HepG2 (cell line): ENCODE measurements around the gene TIAM1. TPM values are rescaled to one million over a fixed set of nuclear protein-coding genes. Genes with fewer than 3 reads are reported as not detected.

Experiments used
- ATAC-seq: fragments of 200-7000 bp; cut with Tn5 transposase; 3 replicates; pipeline ENCODE4 v1.9.1; 2020; ENCODE audit warnings: mild to moderate bottlenecking, moderate library complexity
- BruUV-seq: library from RNA; stranded (reverse); fragments of 400-500 nt; replicated peaks from 2 replicates; lab custom pipeline; 2021; lab: Mats Ljungman, UMichigan
- CTCF ChIA-PET: fragments of 300-600 bp; formaldehyde crosslinking; extraction: SDS; loops from one replicate; lab custom pipeline; 2021; ENCODE audit warnings: low total read pairs, inconsistent platforms, low intra/inter-chr PET ratio; lab: Yijun Ruan, JAX
- POLR2A ChIA-PET: fragments of 350-600 bp; sonication (Branson Sonifier 250); formaldehyde crosslinking; loops from one replicate; lab custom pipeline; 2020; ENCODE audit warnings: antibody characterized with exemption, inconsistent platforms; lab: Yijun Ruan, JAX
- DNase-seq: peaks from one replicate; pipeline ENCODE4 v3.0.0-alpha.2; 2015; ENCODE audit warnings: low spot score
- FAIRE-seq: peaks from 3 replicates; lab custom pipeline; 2011; peaks lifted over from hg19 to GRCh38; lab: Jason Lieb, UNC
- H2AFZ ChIP-seq: one replicate; pipeline ENCODE4 v1.6.1; 2011; ENCODE audit warnings: low read length, inconsistent platforms
- H3K27ac ChIP-seq: fragments of 300-600 bp; 3 replicates; pipeline ENCODE4 v1.8.0; 2011; ENCODE audit warnings: mixed run types, mild to moderate bottlenecking, mixed read lengths, low read length, inconsistent platforms; ENCODE audit not compliant: insufficient read depth; ENCODE audit errors: extremely low read length
- H3K27me3 ChIP-seq, 2 experiments: fragments of 200-600 bp in 1 of 2; 2 replicates in 1 of 2; 3 replicates in 1 of 2; pipeline versions ENCODE4 v1.6.0 to v1.8.0; 2011; ENCODE audit warnings: low read length in 2 of 2, mild to moderate bottlenecking in 2 of 2, moderate library complexity in 2 of 2, inconsistent platforms in 1 of 2; ENCODE audit not compliant: insufficient read depth in 2 of 2, control insufficient read depth in 1 of 2
- H3K36me3 ChIP-seq, 2 experiments: fragments of 200-600 bp in 1 of 2; replicated peaks in 1 of 2; 2 replicates in 1 of 2; 3 replicates in 1 of 2; pipeline versions ENCODE4 v1.5.1 to v1.8.0; 2011; ENCODE audit warnings: low read length in 2 of 2, inconsistent platforms in 1 of 2; ENCODE audit not compliant: insufficient read depth in 2 of 2, control insufficient read depth in 1 of 2
- H3K4me1 ChIP-seq: 2 replicates; pipeline ENCODE4 v1.5.1; 2012; ENCODE audit warnings: low read length, inconsistent platforms; ENCODE audit not compliant: insufficient read depth
- H3K4me2 ChIP-seq: 2 replicates; pipeline ENCODE4 v1.6.0; 2011; ENCODE audit warnings: low read depth, low read length, inconsistent platforms
- H3K4me3 ChIP-seq, 3 experiments: fragments of 200-600 bp in 1 of 3; sonication (generic), shearing (Covaris generic) in 1 of 3; replicated peaks in 1 of 3; 2 replicates each; pipeline ENCODE4 v1.5.1; 2011 to 2016; ENCODE audit warnings: low read length in 3 of 3, inconsistent platforms in 2 of 3, low read depth in 2 of 3, mild to moderate bottlenecking in 2 of 3, control low read depth in 1 of 3, mixed read lengths in 1 of 3; ENCODE audit not compliant: insufficient read depth in 1 of 3
- H3K79me2 ChIP-seq: one replicate; pipeline ENCODE4 v1.6.1; 2011; ENCODE audit warnings: low read length, inconsistent platforms; ENCODE audit not compliant: insufficient read depth
- H3K9ac ChIP-seq: 2 replicates; pipeline ENCODE4 v1.6.0; 2011; ENCODE audit warnings: mild to moderate bottlenecking, low read depth, low read length, inconsistent platforms; ENCODE audit not compliant: insufficient read depth
- H3K9me3 ChIP-seq: 2 replicates; pipeline ENCODE4 v1.5.1; 2012; ENCODE audit warnings: mild to moderate bottlenecking, low read length
- H4K20me1 ChIP-seq: 2 replicates; pipeline ENCODE4 v1.6.0; 2011; ENCODE audit warnings: inconsistent platforms, mild to moderate bottlenecking, low read length, moderate library complexity; ENCODE audit not compliant: insufficient read depth
- ARID3A ChIP-seq: IDR thresholded peaks from 2 replicates; pipeline ENCODE4 v1.6.1; 2012; ENCODE audit warnings: low read depth, low read length, improper control_type of control experiment
- ATF7-NPFF ChIP-seq: sonication (generic); formaldehyde crosslinking; IDR thresholded peaks from 2 replicates; pipeline ENCODE4 v1.8.1; 2023; ENCODE audit warnings: mild to moderate bottlenecking, low read depth, missing genetic modification reagents, moderate library complexity
- ATM ChIP-seq: fragments of 450-650 bp; IDR thresholded peaks from 2 replicates; pipeline ENCODE4 v1.7.1; 2017; ENCODE audit warnings: mild to moderate bottlenecking, borderline replicate concordance
- DMTF1 ChIP-seq: sonication (generic); formaldehyde crosslinking; IDR thresholded peaks from 2 replicates; pipeline ENCODE4 v1.4.0; 2020; ENCODE audit warnings: mild to moderate bottlenecking, missing genetic modification reagents
- DR1 ChIP-seq: sonication (generic); formaldehyde crosslinking; IDR thresholded peaks from 2 replicates; pipeline ENCODE4 v1.8.0; 2021; ENCODE audit warnings: mild to moderate bottlenecking, missing genetic modification reagents, inconsistent platforms
- GABPA ChIP-seq, 2 experiments: IDR thresholded peaks; 2 replicates each; pipeline ENCODE4 v1.6.1; 2011 to 2016; ENCODE audit warnings: low read depth in 2 of 2, low read length in 1 of 2, missing biosample characterization in 1 of 2, missing genetic modification characterization in 1 of 2
- GPN1 ChIP-seq: sonication (generic); formaldehyde crosslinking; IDR thresholded peaks from 2 replicates; pipeline ENCODE4 v1.5.1; 2020; ENCODE audit warnings: missing genetic modification reagents, borderline replicate concordance
- HCFC1 ChIP-seq: fragments of 150-350 bp; IDR thresholded peaks from 2 replicates; pipeline ENCODE4 v1.6.1; 2014; ENCODE audit warnings: low read depth, low read length
- LRRFIP1 ChIP-seq: sonication (generic); formaldehyde crosslinking; conservative IDR thresholded peaks from 2 replicates; pipeline ENCODE4 v1.4.0; 2020; ENCODE audit warnings: missing genetic modification reagents
- MZF1 ChIP-seq: sonication (generic); formaldehyde crosslinking; IDR thresholded peaks from 2 replicates; pipeline ENCODE4 v1.8.1; 2023; ENCODE audit warnings: mild to moderate bottlenecking, missing genetic modification reagents, borderline replicate concordance
- NFE2L1 ChIP-seq: sonication (generic); formaldehyde crosslinking; IDR thresholded peaks from 2 replicates; pipeline ENCODE4 v1.4.0; 2020; ENCODE audit warnings: missing genetic modification reagents, mild to moderate bottlenecking, borderline replicate concordance
- SRY ChIP-seq: sonication (generic); formaldehyde crosslinking; IDR thresholded peaks from 2 replicates; pipeline ENCODE4 v1.8.0; 2022; ENCODE audit warnings: mild to moderate bottlenecking, missing genetic modification reagents
- ZFP82 ChIP-seq: sonication (generic); formaldehyde crosslinking; IDR thresholded peaks from 2 replicates; pipeline ENCODE4 v1.5.1; 2020; ENCODE audit warnings: mild to moderate bottlenecking, missing genetic modification reagents, borderline replicate concordance
- ZFY ChIP-seq: sonication (generic); formaldehyde crosslinking; IDR thresholded peaks from 2 replicates; pipeline ENCODE4 v1.4.0; 2020; ENCODE audit warnings: missing genetic modification reagents
- ZNF501 ChIP-seq: sonication (generic); formaldehyde crosslinking; IDR thresholded peaks from 2 replicates; pipeline ENCODE4 v1.5.1; 2020; ENCODE audit warnings: mild to moderate bottlenecking, moderate library complexity, missing genetic modification reagents
- ZNF773 ChIP-seq: sonication (generic); formaldehyde crosslinking; IDR thresholded peaks from 2 replicates; pipeline ENCODE4 v1.4.0; 2020; ENCODE audit warnings: missing genetic modification reagents, borderline replicate concordance
- ZNF891 ChIP-seq: sonication (generic); formaldehyde crosslinking; IDR thresholded peaks from 2 replicates; pipeline ENCODE4 v1.5.0; 2020; ENCODE audit warnings: mild to moderate bottlenecking, missing genetic modification reagents
- WGBS: methylation state at CpG from one replicate; pipeline ENCODE4 v1.1.6; 2017; ENCODE audit warnings: low lambda C conversion rate; 5-methylcytosine and 5-hydroxymethylcytosine counted together
- in situ Hi-C: cut with HindIII; loops from 2 replicates; pipeline ENCODE4 v1.10.0; 2017; ENCODE audit warnings: low pct_unique_long_range_greater_than_20kb; ENCODE audit not compliant: extremely low pct_ligation_motif_present
- intact Hi-C: fragments of 100-400 bp; cut with micrococcal nuclease; formaldehyde crosslinking; loops from one replicate; pipeline ENCODE4 v1.10.0; 2022; ENCODE audit not compliant: unreplicated experiment
- polyA plus RNA-seq, 8 experiments: library from polyadenylated mRNA; depleted of rRNA in 3 of 8; stranded (reverse) in 7 of 8; unstranded in 1 of 8; fragments of >200 nt; fragmentation: Illumina TruSeq in 4 of 8; extraction: Trizol in 4 of 8; gene quantifications; 2 replicates each; pipeline versions ENCODE4 v1.2.1 to v1.2.3, GENCODE V29; 2011 to 2016; ENCODE audit warnings: low read depth in 4 of 8, missing spikeins in 1 of 8, mixed read lengths in 1 of 8; ENCODE audit not compliant: insufficient read depth in 1 of 8
- total RNA-seq, 5 experiments: library from RNA; depleted of rRNA; stranded (reverse); fragments of >200 nt; fragmentation: Illumina TruSeq; extraction: Trizol; gene quantifications; 2 replicates each; pipeline ENCODE4 v1.2.3, GENCODE V29; 2016; ENCODE audit warnings: low read depth in 1 of 5

TIAM1 gene
- total and polyA plus RNA-seq, 2 of the 13 experiments (the other 11 are each of a cell fraction or from before 2014, with no cell fraction given) = 0.13 to 0.24 TPM

GRCh38 chr21:31356440-31356839, 12.4 kb upstream of the TIAM1 start:
- intact Hi-C loops = no loop called here
- no peaks in the 10 kb centered on the region for H3K79me2 ChIP-seq
- H3K9ac ChIP-seq = no peak overlapping the region
- no peak for TF ChIP-seq ZNF773 (CRISPR knock-in tag)
- no peak for TF ChIP-seq SRY (CRISPR knock-in tag)
- TF ChIP-seq HCFC1 = no peak
- no peak for TF ChIP-seq ATM
- TF ChIP-seq DR1 = no peak
- no peak for TF ChIP-seq ZFY (CRISPR knock-in tag)
- TF ChIP-seq GABPA (IDR thresholded peaks at IDR 0.05; ENCODE audit: low read depth, low read length) = no peak
- TF ChIP-seq GABPA (CRISPR knock-in tag; IDR thresholded peaks at IDR 0.05; ENCODE audit: low read depth) = no peak
- no peak for TF ChIP-seq ZNF891
- TF ChIP-seq MZF1 (CRISPR knock-in tag) = no peak
- TF ChIP-seq LRRFIP1 = no peak
- no peak for TF ChIP-seq NFE2L1 (CRISPR knock-in tag)
- no peak for TF ChIP-seq ATF7-NPFF (CRISPR knock-in tag)
- TF ChIP-seq GPN1 = no peak
- TF ChIP-seq ARID3A = no peak
- no peak for TF ChIP-seq ZNF501 (CRISPR knock-in tag)
- TF ChIP-seq ZFP82 (CRISPR knock-in tag) = no peak
- no peak for TF ChIP-seq DMTF1 (CRISPR knock-in tag)
- H3K4me3 ChIP-seq = no peak overlapping the region
- no peaks in the 10 kb centered on the region for H3K4me1 ChIP-seq
- DNase-seq (no peak), FAIRE-seq (no peak), ATAC-seq (no peak)
- CTCF ChIA-PET = no interaction called here
- BruUV-seq = no TSS peak
- POLR2A ChIA-PET = no interaction called here
- in situ Hi-C loops = no loop called here
- H3K9me3 ChIP-seq = no peaks in the 10 kb centered on the region
- no peaks in the 10 kb centered on the region for H3K27me3 ChIP-seq
- no peak overlapping the region for H3K4me2 ChIP-seq
- H4K20me1 ChIP-seq = no peaks in the 10 kb centered on the region
- no peak overlapping the region for H2AFZ ChIP-seq
- H3K27ac ChIP-seq = no peak overlapping the region
- WGBS = 41% methylated on average over 4 of the region's 4 CpGs
- H3K36me3 ChIP-seq = no peaks in the 10 kb centered on the region
